Anterior cingulate cortex (tissue), 58 donors: ENCODE data around the gene IGSF8.

Source experiments
- DNase-seq, 58 donors: peaks; one replicate each; lab custom pipeline; 2025; lab: John Stamatoyannopoulos, UW

The IGSF8 gene

GRCh38 chr1:160048335-160048734, 50.1 kb downstream of the IGSF8 start:
- DNase-seq = no peak

GRCh38 chr1:160047111-160047991, 51.1 kb downstream of the IGSF8 start:
- DNase-seq = no peak

GRCh38 chr1:160046494-160047110, 51.8 kb downstream of the IGSF8 start:
- peak in 54 of 58 donors; percentile 39 to 96 (median 82) for DNase-seq

- peak in 1 of 58 donors; percentile 25 for DNase-seq
Observed at GRCh38 chr1:160045653-160046052, 52.8 kb downstream of the IGSF8 start.

GRCh38 chr1:160043543-160043942, 54.9 kb downstream of the IGSF8 start:
- DNase-seq = peak in 1 of 58 donors; percentile 13
